ENCODE data around the gene ANKRD28. TPM values are rescaled to one million over a fixed set of nuclear protein-coding genes. Genes with fewer than 3 reads are reported as not detected.
A peak's percentile ranks its signal among the peaks of the same experiment; 100 is the strongest.
"Not testable (repeated sequence)": the region's sequence is repeated elsewhere in the genome, so short reads cannot be mapped to it uniquely, and the experiment has no call there.

ANKRD28 gene
- total RNA-seq, 1 donor from 2014 or later, result 45.0 TPM

- no peaks in the 10 kb centered on the region for H3K27me3 Mint-ChIP-seq (ENCODE audit: low read depth)
- H3K9me3 Mint-ChIP-seq, result peaks cover 5% of the 10 kb centered on the region
- H3K36me3 Mint-ChIP-seq, result no peaks in the 10 kb centered on the region
- peaks cover 2% of the 10 kb centered on the region for H3K4me1 Mint-ChIP-seq
- TF ChIP-seq CTCF (IDR thresholded peaks at IDR 0.05; ENCODE audit: unreplicated experiment), result no peak
- no peak overlapping the region for H3K27ac Mint-ChIP-seq
- H3K4me3 Mint-ChIP-seq, result no peak overlapping the region
- DNase-seq (ENCODE audit: low spot score in 2 of 2, unreplicated experiment in 2 of 2), result no peak
Measured at GRCh38 chr3:15819576-15819975, 21.8 kb upstream of the ANKRD28 start.

DNA sequence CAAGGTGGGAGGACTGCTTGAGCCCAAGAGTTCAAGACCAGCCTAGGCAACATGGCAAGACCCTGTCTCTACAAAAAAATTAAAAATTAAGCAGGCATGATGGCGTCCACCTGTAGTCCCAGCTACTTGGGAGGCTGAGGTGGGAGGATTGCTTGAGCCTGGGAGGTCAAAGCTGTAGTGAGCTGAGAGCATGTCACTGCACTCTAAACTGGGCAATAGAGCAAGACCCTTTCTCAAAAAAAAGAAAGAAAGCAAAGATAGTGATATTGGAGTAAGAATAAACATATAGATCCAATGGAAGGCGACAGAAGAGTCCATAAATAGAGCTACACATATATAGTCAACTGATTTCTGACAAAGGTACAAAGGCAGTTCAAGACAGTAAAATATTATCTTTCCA is 21.3 kb upstream of the ANKRD28 start:
- H3K9me3 Mint-ChIP-seq, result peaks cover 5% of the 10 kb centered on the region
- no peaks in the 10 kb centered on the region for H3K36me3 Mint-ChIP-seq
- no peak overlapping the region for H3K4me3 Mint-ChIP-seq
- H3K27ac Mint-ChIP-seq, result no peak overlapping the region
- no peaks in the 10 kb centered on the region for H3K27me3 Mint-ChIP-seq (ENCODE audit: low read depth)
- peaks cover 2% of the 10 kb centered on the region for H3K4me1 Mint-ChIP-seq
- no peak for DNase-seq (ENCODE audit: low spot score in 2 of 2, unreplicated experiment in 2 of 2)
- no peak for TF ChIP-seq CTCF (IDR thresholded peaks at IDR 0.05; ENCODE audit: unreplicated experiment)

DNA sequence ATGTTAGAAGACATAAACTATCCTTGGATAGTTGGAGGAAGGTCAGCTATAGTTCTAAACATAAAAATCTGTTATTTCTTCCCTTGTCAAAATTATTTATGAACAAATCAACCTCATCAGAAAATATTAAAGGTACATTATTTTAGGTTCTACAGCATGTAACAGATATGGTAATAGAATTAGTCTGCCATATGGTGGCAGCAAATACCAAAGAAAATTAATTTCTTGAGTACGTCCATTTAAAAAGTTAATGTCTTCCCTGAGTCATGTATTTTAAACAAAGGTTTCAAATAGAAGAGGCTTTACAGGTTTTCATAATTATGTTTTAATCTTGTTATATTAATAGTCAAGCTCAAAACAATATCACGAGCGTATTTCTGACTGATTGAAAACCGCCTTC is 17.9 kb upstream of the ANKRD28 start:
- DNase-seq (ENCODE audit: low spot score in 2 of 2, unreplicated experiment in 2 of 2), result no peak
- Mint-ChIP-seq H3K27me3 (ENCODE audit: low read depth) (no peaks in the 10 kb centered on the region), H3K4me1 (peaks cover 5% of the 10 kb centered on the region)

DNA sequence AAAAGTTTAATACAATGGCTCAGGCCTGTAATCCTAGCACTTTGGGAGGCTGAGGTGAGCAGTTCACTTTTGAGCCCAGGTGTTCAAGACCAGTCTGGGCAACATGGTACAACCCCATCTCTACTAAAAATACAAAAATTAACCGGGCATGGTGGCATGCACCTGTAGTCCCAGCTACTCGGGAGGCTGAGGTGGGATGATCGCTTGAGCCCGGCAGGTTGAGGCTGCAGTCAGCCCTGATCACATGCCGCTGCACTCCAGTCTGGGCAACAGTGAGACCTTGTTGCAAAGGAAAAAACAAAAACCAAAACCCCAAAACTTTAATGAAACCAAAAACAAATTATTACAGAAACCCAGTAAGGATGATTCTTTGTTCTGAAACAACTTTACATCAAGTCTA is 15.3 kb upstream of the ANKRD28 start:
- not testable (repeated sequence) for H3K36me3 Mint-ChIP-seq; DNase-seq (ENCODE audit: low spot score in 2 of 2, unreplicated experiment in 2 of 2); H3K9me3 Mint-ChIP-seq; H3K4me3 Mint-ChIP-seq; H3K27ac Mint-ChIP-seq; H3K4me1 Mint-ChIP-seq; H3K27me3 Mint-ChIP-seq (ENCODE audit: low read depth)

More for the DNA sequence above, 17.9 kb upstream of the ANKRD28 start:
- Mint-ChIP-seq H3K4me3 (no peak overlapping the region), H3K9me3 (no peaks in the 10 kb centered on the region), H3K36me3 (no peaks in the 10 kb centered on the region), H3K27ac (no peak overlapping the region)
- TF ChIP-seq CTCF (IDR thresholded peaks at IDR 0.05; ENCODE audit: unreplicated experiment), result peak; percentile 19

GRCh38 chr3:15812183-15812582 is 14.4 kb upstream of the ANKRD28 start:
- H3K4me1 Mint-ChIP-seq, result peaks cover 6% of the 10 kb centered on the region
- no peak overlapping the region for H3K27ac Mint-ChIP-seq
- no peak overlapping the region for H3K4me3 Mint-ChIP-seq
- H3K27me3 Mint-ChIP-seq (ENCODE audit: low read depth), result no peaks in the 10 kb centered on the region
- no peaks in the 10 kb centered on the region for H3K36me3 Mint-ChIP-seq
- H3K9me3 Mint-ChIP-seq, result no peaks in the 10 kb centered on the region
- peak; percentile 35 for TF ChIP-seq CTCF (IDR thresholded peaks at IDR 0.05; ENCODE audit: unreplicated experiment)
- no peak for DNase-seq (ENCODE audit: low spot score in 2 of 2, unreplicated experiment in 2 of 2)

DNA sequence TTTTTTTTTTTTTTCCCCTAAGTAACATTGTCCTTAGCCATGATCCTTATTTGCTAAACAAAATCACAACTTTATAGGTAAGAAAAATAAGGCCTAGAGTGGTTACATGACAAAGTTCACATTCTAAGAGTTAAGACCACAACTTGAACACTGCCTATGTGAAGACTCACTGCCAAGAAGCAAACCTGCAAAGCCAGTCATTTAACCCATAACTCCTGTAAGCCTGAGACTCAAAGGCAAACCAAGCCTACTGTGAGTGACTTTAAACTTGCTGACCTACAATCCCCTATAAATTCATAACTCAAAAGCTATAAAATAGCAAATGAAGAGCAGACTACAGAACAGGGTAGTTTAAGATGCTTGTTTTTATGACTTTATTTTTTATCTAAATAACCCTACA is 12.9 kb upstream of the ANKRD28 start:
- Mint-ChIP-seq H3K9me3 (no peaks in the 10 kb centered on the region), H3K27me3 (ENCODE audit: low read depth) (no peaks in the 10 kb centered on the region), H3K4me1 (peaks cover 4% of the 10 kb centered on the region), H3K4me3 (no peak overlapping the region), H3K36me3 (no peaks in the 10 kb centered on the region), H3K27ac (peak overlapping the region; percentile 58)
- DNase-seq (ENCODE audit: low spot score in 2 of 2, unreplicated experiment in 2 of 2), result no peak
- no peak for TF ChIP-seq CTCF (IDR thresholded peaks at IDR 0.05; ENCODE audit: unreplicated experiment)
